Ovary (tissue), 9 donors: ENCODE data around the gene RPP40. TPM values are rescaled to one million over a fixed set of nuclear protein-coding genes. Genes with fewer than 3 reads are reported as not detected.

Source experiments
- DNase-seq, 5 donors: peaks; one replicate each; pipeline ENCODE4 v3.0.0-alpha.2; 2019 to 2020
- H3K27ac ChIP-seq, 2 donors: fragments of 200-600 bp; one replicate each; pipeline versions ENCODE4 v1.5.1 to v1.8.0; 2019 to 2022
- H3K27me3 ChIP-seq: fragments of 200-600 bp; one replicate; pipeline ENCODE4 v1.8.0; 2022
- H3K36me3 ChIP-seq: fragments of 200-600 bp; sonication (generic); one replicate; pipeline ENCODE4 v1.5.1; 2019
- H3K4me1 ChIP-seq: one replicate; pipeline ENCODE4 v1.8.1; 2013; ENCODE audit warnings: mild to moderate bottlenecking, moderate library complexity; ENCODE audit not compliant: insufficient read depth
- H3K4me3 ChIP-seq: fragments of 200-600 bp; sonication (generic); one replicate; pipeline ENCODE4 v1.5.1; 2017
- H3K9me3 ChIP-seq, 2 donors: fragments of 200-600 bp in 1 of 2; sonication (generic) in 1 of 2; one replicate each; pipeline versions ENCODE4 v1.5.1 to v1.8.1; 2013 to 2019; ENCODE audit warnings: mild to moderate bottlenecking in 1 of 2, moderate library complexity in 1 of 2
- EP300 ChIP-seq: sonication (generic); formaldehyde crosslinking; IDR thresholded peaks from one replicate; pipeline ENCODE4 v1.6.1; 2017; ENCODE audit warnings: antibody characterized with exemption
- POLR2A ChIP-seq: fragments of 450-650 bp; IDR thresholded peaks from one replicate; pipeline ENCODE4 v1.6.1; 2017; ENCODE audit warnings: antibody characterized with exemption, mild to moderate bottlenecking, moderate library complexity
- WGBS, 3 donors: extraction: QIAGEN DNeasy Blood & Tissue Kit in 1 of 3; methylation state at CpG; one replicate each; pipeline versions ENCODE4 v1.1.5 to v1.1.7; 2013 to 2017; 5-methylcytosine and 5-hydroxymethylcytosine counted together
- intact Hi-C, 4 donors: fragments of 100-400 bp; cut with DNase I; formaldehyde crosslinking; loops; one replicate each; pipeline versions ENCODE4 v1.11.0 to v1.15.1; 2022 to 2023
- polyA plus RNA-seq, 2 donors: library from polyadenylated mRNA; stranded (reverse); fragments of 200-250 nt in 1 of 2; fragments of 350-450 nt in 1 of 2; fragmentation: Illumina TruSeq in 1 of 2; extraction: RNeasy Lipid Tissue Mini Kit (QIAGEN cat#74804) in 1 of 2; gene quantifications; one replicate each; pipeline ENCODE4 v1.2.3, GENCODE V29; 2013 to 2014
- total RNA-seq, 7 donors: library from RNA; depleted of rRNA in 2 of 7; stranded (reverse); fragments of >200 nt in 2 of 7; fragmentation: NEBNext Ultra II Directional in 3 of 7; extraction: Animal tissue kit (Norgen Biotek cat#: 25700) in 3 of 7; gene quantifications; one replicate each; pipeline versions ENCODE4 v1.1.0 to v1.2.4, GENCODE V29; 2016 to 2023
- TF ChIP-seq, protein P1 (sequence below), 3 donors: fragments of 450-650 bp in 2 of 3; fragments of 200-600 bp in 1 of 3; IDR thresholded peaks; one replicate each; pipeline versions ENCODE4 v1.5.1 to v1.8.0; 2016 to 2022; ENCODE audit warnings: antibody characterized with exemption in 3 of 3, mild to moderate bottlenecking in 1 of 3
- donor health status: DM: no; HTN: no; CAD: no; lungs with moderate emphysema.
- donor health status: DM: no; HTN: no; CAD: no.
- donor health status: Bipolar disorder and iron deficiency.
- donor health status: DM: yes; HTN: yes; CAD: no.
- donor health status: DM: no; HTN: no; CAD: no.
- donor health status: DM: yes; HTN: yes; CAD: no.

Gene RPP40
- total and polyA plus RNA-seq, 9 donors = 2.2 to 11.6 (median 6.0) TPM

DNA sequence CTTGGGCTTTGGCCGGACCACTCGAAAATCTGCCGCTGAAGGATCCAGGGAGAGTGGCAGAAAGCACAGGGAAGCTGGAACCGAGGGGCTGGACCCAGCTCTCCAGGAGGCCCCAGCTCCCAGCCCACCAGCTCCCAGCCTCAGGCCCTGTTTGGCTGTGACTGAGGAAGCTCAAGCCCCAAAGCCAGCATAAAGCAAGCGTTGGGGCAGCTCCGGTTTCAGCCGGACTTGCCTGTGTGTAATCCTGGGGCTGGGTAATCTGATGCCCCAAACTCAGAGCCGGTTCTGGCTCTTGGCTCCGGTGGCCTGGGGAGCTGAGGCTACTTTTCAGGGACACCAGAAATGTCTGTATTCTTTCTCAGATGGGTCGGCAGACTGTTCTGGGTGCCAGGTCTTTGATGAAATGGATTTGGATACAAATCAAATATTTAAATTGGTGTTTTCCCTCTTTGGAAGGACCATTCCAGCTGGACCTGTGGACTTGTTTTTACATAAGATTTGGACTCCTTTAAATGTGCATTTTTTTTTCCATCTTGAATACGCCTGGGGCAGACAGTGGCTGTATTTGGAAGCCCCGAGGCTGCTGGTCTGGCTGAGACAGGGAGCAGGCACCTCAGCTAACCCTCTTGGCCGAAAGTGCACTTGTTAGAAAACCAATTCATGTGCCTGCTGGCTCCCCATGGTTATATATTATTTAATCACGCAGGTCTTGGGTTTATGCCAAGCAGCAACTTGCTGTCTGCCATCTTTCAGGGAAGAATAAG lies 29.7 kb downstream of the RPP40 start:
- WGBS, 3 donors = 13 to 17% (median 13%) methylated on average over 14 of the region's 14 CpGs
- H3K36me3 ChIP-seq = no peaks in the 10 kb centered on the region
- no peaks in the 10 kb centered on the region for H3K9me3 ChIP-seq
- no peaks in the 10 kb centered on the region for H3K27me3 ChIP-seq
- intact Hi-C loops = no loop called here
- H3K4me1 ChIP-seq = peaks cover 2% of the 10 kb centered on the region
- peak overlapping the region in 1 of 2 donors; percentile 50 for H3K27ac ChIP-seq
- TF ChIP-seq POLR2A (no peak), EP300 (no peak)
- TF ChIP-seq, protein P1, sequence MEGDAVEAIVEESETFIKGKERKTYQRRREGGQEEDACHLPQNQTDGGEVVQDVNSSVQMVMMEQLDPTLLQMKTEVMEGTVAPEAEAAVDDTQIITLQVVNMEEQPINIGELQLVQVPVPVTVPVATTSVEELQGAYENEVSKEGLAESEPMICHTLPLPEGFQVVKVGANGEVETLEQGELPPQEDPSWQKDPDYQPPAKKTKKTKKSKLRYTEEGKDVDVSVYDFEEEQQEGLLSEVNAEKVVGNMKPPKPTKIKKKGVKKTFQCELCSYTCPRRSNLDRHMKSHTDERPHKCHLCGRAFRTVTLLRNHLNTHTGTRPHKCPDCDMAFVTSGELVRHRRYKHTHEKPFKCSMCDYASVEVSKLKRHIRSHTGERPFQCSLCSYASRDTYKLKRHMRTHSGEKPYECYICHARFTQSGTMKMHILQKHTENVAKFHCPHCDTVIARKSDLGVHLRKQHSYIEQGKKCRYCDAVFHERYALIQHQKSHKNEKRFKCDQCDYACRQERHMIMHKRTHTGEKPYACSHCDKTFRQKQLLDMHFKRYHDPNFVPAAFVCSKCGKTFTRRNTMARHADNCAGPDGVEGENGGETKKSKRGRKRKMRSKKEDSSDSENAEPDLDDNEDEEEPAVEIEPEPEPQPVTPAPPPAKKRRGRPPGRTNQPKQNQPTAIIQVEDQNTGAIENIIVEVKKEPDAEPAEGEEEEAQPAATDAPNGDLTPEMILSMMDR (IDR thresholded peaks at IDR 0.05) = no peak
- peak; percentile 49 to 57 (median 53) for DNase-seq
- no peak overlapping the region for H3K4me3 ChIP-seq

DNA sequence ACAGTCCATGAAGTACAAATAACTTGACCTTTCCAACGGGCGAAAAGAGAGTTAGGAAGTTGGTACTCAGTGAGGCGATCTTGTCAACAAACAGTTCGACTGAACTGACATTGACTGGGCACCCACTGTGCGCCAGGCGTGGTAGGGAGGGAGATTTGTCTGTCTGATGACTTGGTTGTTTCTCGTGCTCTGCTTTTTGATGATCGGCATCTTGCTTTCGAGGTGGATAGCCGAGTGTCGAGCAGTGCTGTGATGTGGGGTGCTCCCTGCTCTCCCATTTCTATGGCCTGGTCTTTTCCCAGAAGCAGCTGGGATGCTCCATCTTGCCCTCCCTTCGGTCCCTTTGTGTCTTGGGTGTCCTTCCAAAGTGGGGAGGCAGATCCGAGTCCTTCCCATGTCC lies 30.4 kb downstream of the RPP40 start:
- no peaks in the 10 kb centered on the region for H3K27me3 ChIP-seq
- H3K36me3 ChIP-seq = no peaks in the 10 kb centered on the region
- H3K4me3 ChIP-seq = no peak overlapping the region
- TF ChIP-seq, protein P1 (IDR thresholded peaks at IDR 0.05) = no peak
- TF ChIP-seq POLR2A (no peak), EP300 (no peak)
- intact Hi-C loops = no loop called here
- DNase-seq = no peak
- 87 to 88% (median 88%) methylated on average over 13 of the region's 13 CpGs for WGBS, 3 donors
- H3K4me1 ChIP-seq = peaks cover 2% of the 10 kb centered on the region
- H3K27ac ChIP-seq = peak overlapping the region in 1 of 2 donors; percentile 50
- no peaks in the 10 kb centered on the region for H3K9me3 ChIP-seq

DNA sequence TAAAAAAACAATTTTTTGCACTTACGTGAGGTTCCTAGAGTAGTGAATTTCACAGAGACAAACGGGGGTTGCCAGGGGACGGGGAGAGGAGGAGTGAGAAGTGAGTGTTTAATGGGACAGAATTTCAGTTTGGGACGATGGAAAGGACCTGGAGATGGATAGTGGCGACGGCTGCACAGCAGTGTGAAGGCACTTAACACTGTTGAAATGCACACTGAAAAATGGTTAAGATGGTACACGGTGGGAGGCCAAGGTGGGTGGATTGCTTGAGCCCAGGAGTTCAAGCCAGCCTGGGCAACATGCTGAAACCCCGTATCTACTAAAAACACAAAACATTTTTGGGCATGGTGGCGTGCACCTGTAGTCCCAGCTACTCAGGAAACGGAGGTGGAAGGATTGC lies 31.4 kb downstream of the RPP40 start:
- Histone ChIP-seq H3K9me3 (no peaks in the 10 kb centered on the region), H3K36me3 (no peaks in the 10 kb centered on the region), H3K27ac (no peak overlapping the region), H3K4me1 (peaks cover 2% of the 10 kb centered on the region), H3K27me3 (no peaks in the 10 kb centered on the region), H3K4me3 (no peak overlapping the region)
- DNase-seq = no peak
- TF ChIP-seq, protein P1 (IDR thresholded peaks at IDR 0.05) = no peak
- intact Hi-C loops = no loop called here
- 85 to 90% (median 89%) methylated on average over 10 of the region's 10 CpGs for WGBS, 3 donors

DNA sequence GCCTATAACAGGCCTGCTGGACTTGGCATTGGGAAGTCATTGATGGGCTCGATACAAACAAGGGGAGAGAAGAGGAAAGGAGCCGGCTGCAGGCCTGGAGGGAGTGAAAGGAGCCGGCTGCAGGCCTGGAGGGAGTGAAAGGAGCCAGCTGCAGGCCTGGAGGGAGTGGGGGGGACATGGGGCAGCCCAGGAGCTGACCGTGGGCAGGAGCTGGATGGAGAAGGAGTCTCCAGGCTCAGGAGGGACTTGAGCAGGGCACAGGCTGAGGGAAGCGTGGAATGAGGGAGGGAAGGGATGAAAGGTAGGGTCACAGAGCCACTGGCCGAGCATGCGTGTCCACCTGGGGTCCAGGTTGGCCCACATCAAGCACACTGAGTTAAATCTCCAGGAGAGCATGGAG lies 32.0 kb downstream of the RPP40 start:
- Histone ChIP-seq H3K9me3 (no peaks in the 10 kb centered on the region), H3K4me1 (peaks cover 2% of the 10 kb centered on the region), H3K27ac (no peak overlapping the region), H3K4me3 (no peak overlapping the region), H3K36me3 (no peaks in the 10 kb centered on the region), H3K27me3 (no peaks in the 10 kb centered on the region)
- intact Hi-C loops = no loop called here
- no peak for DNase-seq
- 60 to 72% (median 61%) methylated on average over 7 of the region's 7 CpGs for WGBS, 3 donors
- TF ChIP-seq EP300 (no peak), POLR2A (no peak)
- TF ChIP-seq, protein P1 (IDR thresholded peaks at IDR 0.05) = no peak
